GM18951 (cell line): ENCODE measurements around the gene GGPS1.

Experiments
- POLR2A ChIP-seq: IDR thresholded peaks from 4 replicates; pipeline ENCODE4 v1.6.1; 2011; ENCODE audit warnings: mild to moderate bottlenecking; ENCODE audit not compliant: insufficient read length, insufficient read depth; ENCODE audit errors: extremely low read depth
- in situ Hi-C: fragments of 300-500 bp; cut with MboI; formaldehyde crosslinking; loops from one replicate; pipeline ENCODE4 v1.12.0; 2022; ENCODE audit warnings: low sequenced_read_pairs, mixed read lengths, inconsistent platforms; ENCODE audit not compliant: unreplicated experiment

GGPS1 gene

GRCh38 chr1:235315735-235316134 lies 12.6 kb upstream of the GGPS1 start:
- in situ Hi-C loops = no loop called here
- no peak for TF ChIP-seq POLR2A

- in situ Hi-C loops = no loop called here
- TF ChIP-seq POLR2A = no peak
Observed at GRCh38 chr1:235317168-235317567, 11.2 kb upstream of the GGPS1 start.

- TF ChIP-seq POLR2A = no peak
- in situ Hi-C loops = no loop called here
Observed at GRCh38 chr1:235319255-235319654, 9.1 kb upstream of the GGPS1 start.

DNA sequence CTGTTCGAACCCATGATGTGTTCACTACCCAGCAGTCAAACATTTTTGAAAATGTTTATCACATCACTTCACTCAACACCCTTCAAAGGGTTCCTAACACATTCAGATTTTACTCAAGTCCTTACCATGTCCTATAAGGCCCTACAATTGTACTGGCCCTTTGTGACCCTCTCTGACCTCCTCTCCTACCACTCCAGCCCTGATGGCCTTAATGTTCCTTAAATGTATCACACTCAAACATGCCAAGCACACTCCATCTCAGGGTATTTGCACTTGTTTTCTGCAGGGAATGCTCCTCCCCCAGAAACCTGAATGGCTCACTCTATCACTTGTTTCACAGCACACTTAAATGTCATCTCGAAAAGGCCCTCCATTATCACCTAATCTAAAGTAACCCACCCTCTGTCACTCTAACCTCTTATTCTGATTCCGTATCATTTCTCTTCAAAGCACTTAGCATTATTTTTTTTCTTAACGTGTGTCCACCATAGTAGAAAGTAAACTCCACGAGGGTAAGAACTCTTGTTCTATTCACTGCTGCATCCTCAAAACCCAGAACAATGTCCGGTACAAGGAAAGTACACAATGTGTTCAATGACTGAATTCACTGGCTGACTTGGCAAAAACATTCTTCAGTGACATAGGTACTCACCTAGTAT lies 7.7 kb upstream of the GGPS1 start:
- TF ChIP-seq POLR2A = no peak
- in situ Hi-C loops = no loop called here

DNA sequence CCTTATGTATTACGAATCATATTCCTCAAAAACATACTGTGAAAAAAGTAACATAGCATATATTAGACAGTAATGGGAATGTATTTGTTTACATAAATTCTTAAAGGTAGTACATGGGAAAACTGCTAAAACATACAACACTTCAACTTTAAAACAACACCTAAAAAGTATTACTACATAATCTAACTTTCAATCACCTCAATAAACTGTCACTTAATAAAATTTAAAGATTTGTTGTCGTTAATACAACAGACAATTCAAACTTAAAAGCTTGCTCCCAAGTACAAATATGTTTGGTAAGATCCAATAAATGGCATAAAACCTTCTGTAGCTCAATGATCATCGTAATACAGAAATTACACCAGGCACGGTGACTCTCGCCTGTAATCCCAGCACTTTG lies 4.1 kb upstream of the GGPS1 start:
- in situ Hi-C loops = no loop called here
- TF ChIP-seq POLR2A = no peak

- no peak for TF ChIP-seq POLR2A
- in situ Hi-C loops = no loop called here
Observed at GRCh38 chr1:235325139-235325538, 3.2 kb upstream of the GGPS1 start.

- in situ Hi-C loops = no loop called here
Observed at GRCh38 chr1:235325854-235326253, 2.5 kb upstream of the GGPS1 start.

GRCh38 chr1:235326719-235327558 lies 1.4 kb upstream of the GGPS1 start:
- in situ Hi-C loops = no loop called here
- TF ChIP-seq POLR2A = no peak

More at GRCh38 chr1:235325854-235326253, 2.5 kb upstream of the GGPS1 start:
- no peak for TF ChIP-seq POLR2A

DNA sequence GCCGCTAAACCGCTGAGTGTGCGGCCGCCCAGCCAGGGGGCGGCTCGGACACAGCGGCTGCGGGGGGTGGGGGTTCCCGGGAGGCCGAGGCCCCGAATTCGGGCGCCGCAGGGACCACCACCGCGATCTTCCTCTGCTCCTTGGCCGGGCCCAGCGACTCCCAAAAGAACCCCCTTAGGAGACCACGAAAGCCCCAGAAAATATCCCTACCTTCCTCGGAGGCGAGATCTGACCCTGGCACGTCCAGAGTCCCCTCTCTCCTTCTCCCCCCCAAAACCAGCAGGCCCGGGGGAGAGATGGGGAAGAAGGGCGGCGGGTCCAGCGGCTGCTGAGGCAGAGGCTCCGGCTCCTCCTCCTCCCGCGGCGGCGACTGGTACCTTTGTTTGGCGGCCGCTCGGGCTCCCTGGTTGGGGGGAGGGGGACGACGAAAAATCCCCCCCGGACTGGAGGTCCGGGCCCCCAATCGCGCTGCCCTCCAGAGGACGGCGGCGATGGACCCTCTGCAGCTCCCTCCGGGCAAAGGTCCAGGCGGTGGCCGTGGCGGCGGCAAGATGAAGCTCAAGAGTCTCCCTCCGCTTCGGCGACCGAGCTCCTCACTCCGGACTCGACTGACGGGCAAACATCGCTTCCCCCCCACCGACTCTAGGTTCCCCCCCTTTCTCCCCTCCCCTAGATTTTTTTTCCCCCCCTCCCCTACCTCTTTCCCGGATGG lies 655 bp upstream of the GGPS1 start, which contains the start of gene ARID4B:
Gene ARID4B, minus strand, starts transcription at position 621 of the 712 bp plus-strand sequence. CDS start 1,260 bp downstream, outside the sequence.
- peak; percentile 39 for TF ChIP-seq POLR2A
- in situ Hi-C loops = no loop called here

DNA sequence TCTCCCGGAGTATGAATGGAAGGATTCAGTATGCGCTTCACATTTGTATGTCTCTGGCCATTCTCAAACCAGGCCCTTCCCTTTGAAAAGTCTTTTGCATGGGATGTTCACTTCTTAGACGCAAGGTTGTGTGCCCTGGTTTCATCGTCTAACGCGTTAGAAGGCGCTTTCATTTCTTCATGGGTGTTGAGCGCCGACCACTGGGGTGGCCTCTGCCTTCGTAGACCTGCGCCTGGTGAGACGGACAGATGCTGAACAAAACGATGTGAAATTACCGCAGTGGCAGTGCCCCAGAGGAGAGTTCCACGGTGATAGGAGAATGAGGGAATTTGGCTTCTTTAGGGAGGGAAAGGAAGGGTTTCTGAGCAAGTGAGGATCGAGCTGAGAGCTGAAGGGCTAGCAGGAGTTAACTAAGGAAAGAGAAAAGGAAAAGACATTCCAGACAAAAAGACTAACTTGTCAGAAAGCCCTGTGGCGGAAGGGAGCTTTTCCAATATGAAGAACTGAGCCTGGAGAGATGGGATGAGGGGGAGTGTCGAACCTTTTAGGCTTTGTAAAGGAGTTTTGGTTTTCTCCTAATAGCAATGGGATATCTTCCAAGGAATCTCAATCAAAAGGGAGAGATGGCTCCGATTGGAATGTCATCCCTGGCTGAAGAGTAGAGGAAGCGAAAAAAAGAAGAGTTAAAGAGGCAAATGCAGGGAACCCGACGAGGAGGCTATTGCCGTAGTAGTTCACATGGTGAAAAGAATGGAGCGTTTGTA lies 951 bp downstream of the GGPS1 start:
- no peak for TF ChIP-seq POLR2A
- in situ Hi-C loops = no loop called here

DNA sequence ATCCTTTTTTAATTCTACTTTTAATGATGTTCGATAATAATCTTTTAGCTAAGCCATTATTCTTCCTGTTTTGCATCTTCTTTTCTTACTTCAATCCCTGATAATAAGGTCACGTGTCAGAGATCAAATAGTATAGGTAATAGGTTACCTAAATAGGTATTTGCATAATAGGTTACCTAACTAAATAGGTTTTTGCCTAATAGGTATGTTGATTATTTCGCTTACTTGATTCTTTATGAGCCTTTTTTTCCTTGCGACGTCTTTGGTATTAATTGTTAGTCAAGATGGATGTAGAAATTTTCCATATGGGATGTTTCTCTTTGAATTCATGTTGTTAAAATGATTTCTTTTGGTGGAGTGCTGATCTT lies 2.5 kb downstream of the GGPS1 start:
- TF ChIP-seq POLR2A = no peak
- in situ Hi-C loops = no loop called here

DNA sequence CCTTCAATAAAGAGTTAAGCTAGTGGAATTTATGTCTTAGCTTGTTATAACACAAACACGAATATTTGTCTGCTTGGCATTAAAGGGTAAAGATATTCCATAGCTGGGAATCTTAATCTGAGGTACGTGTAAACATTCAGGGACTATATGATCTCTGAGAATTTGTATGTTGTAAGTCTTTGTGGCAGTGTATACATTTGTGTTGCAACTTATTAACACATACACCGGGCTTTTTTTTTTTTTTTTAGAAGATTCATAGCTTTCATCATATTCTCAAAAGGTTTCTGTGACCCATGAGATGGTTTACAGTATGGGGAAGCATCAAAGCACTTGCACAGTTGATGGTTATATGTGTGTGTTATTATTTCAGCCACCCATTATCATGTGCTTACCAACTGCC lies 3.0 kb downstream of the GGPS1 start:
- TF ChIP-seq POLR2A = no peak
- in situ Hi-C loops = no loop called here

GRCh38 chr1:235336903-235337302 lies 8.5 kb downstream of the GGPS1 start:
- TF ChIP-seq POLR2A = no peak

More at GRCh38 chr1:235336903-235337302, 8.5 kb downstream of the GGPS1 start:
- in situ Hi-C loops = no loop called here
